ENCODE data around the gene HPSE.
"Not testable (repeated sequence)": the region's sequence is repeated elsewhere in the genome, so short reads cannot be mapped to it uniquely, and the experiment has no call there.

HPSE gene

DNA sequence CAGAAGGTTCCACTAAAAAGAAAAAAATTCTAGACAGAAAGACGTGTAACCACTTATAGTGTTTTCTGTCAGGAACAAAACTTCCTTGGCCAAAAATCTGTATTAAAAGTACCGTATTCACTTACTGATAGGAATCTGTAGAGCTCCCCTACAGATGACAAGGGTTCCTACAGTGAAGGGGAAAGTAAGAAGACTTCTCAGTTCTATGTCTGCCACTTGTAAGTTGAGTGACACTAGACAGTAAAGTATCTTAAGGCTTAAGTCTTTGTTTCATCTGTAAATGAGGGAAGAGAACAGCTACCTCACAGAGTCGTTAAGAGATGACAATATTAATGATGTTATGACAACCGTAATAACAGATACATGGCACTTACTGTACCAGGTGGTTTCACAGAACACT, 53.3 kb downstream of the HPSE start:
- no peak for DNase-seq

DNA sequence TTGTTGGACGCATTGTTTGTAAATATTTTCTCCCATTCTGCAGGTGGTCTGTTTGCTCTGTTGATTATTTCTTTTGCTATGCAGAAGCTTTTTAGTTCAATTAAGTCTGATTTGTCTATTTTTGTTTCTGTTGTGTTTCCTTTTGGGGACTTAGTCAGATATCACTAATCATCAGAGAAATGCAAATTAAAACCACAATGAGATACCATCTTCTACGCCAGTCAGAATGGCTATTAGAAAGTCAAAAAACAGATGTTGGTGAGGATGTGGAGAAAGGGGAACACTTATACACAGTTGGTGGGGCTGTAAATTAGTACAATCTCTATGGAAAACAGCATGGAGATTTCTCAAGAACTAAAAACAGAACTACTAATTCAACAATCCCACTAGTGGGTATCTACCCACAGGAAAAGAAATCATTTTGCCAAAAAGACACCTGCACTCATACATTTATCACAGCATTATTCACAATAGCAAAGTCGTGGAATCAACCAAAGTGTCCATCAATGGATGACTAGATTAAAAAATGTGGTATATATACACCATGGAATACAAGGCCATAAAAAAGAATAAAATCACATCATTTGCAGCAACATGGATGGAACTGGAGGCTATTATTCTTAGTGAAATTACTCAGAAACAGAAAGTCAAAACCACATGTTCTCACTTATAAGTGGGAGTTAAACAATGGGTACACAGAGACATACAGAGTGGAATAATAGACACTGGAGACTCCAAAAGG, 58.2 kb downstream of the HPSE start:
- no peak for DNase-seq

DNA sequence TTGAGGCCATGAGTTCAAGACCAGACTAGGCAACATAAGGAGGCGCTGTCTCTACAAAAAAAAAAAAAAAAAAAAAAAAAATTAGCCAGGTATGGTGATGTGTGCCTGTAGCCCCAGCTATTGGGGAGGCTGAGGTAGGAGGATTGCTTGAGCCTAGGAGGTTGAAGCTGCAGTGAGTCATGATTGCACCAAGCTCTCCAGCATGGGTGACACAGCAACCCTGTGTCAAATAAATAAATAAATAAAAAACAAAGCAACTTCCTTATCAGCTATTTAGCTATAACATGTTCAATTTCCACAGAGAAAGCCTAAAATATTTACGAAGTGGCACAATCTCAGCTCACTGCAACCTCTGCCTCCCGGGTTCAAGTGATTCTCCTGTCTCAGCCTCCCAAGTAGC, 60.7 kb downstream of the HPSE start:
- DNase-seq = not testable (repeated sequence)

DNA sequence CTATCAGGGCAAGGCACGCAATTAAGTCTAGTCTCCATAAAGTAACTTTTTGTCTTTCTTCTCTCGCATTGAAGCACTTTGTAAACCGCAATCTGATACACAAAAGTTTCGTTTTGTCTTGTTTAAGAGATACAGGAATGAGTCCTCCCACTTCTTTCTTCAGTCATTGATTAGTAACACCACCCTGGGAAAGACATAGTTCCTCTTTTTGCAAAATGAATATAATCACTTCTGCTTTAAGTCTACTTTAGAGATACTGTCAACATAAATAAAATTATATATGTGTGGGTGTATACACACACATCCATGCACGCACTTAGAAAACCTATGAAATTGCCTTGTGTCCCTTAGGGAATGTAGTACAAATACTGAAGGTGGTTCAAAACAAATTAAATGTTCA, 61.7 kb downstream of the HPSE start:
- no peak for DNase-seq

DNA sequence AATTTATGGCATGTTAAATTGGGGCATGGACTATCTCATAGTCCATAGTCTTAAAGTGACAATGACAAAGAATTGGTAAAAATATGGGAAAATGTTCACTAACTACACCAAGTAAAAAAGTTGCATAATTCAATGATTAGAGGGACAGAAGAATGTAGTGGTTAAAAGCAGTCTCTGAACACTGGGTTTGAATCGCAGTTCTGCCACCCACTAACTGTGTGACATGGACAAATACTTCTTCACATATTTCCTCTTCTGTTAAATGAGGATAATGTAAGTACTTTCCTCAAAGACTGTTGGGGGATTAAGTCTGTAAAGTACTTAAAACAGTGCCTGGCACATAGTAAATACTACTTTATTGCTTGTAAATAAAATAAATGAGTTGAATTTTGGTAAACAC, 65.4 kb downstream of the HPSE start:
- DNase-seq = no peak

DNA sequence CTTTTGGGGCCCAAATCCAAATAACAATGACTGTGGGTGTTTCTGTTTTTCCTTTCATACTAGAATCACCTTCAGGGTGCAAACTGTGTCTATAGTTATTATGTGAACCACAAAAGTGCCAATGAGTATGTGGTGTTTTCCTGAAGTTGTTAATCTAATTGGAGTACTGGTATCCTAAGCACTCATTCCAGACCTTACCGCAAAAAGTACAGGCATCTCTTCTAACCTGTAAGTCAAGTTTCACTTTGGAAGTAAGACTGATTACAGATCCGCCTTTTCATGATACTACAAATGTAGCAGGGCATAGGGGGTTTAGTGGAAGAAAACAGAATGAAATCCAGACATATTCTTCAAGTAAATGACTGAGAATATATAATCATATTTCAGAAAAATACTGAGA, 66.2 kb downstream of the HPSE start:
- no peak for DNase-seq

DNA sequence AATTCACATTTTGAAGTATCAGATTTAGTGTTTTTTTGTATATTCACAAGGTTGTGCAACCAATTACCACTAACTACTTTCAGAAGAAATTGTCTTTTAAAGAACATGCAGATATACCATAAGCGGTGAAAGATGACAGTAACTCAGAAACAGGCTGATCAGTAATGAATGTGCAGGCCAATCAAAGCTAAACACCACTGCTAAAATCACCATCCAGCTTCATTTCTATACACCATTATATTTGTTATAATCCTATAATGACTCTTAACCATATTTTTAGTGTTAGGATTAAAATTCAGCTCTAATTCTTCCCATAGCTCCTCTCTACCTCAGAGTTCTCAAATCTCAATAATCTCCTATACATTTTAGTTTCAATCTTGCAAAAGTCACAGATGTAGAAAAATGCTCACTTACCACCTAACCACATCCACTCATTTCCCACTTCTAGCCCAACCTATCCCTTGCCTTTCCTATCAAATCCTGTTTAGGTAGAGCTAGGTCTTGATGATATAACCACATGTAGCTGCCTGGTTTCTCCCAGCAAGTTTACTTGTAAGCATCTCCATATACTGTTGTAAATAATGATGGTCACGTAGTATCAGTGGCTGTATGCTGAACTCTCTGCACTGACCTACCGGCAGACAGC, 66.7 kb downstream of the HPSE start:
- DNase-seq = no peak

DNA sequence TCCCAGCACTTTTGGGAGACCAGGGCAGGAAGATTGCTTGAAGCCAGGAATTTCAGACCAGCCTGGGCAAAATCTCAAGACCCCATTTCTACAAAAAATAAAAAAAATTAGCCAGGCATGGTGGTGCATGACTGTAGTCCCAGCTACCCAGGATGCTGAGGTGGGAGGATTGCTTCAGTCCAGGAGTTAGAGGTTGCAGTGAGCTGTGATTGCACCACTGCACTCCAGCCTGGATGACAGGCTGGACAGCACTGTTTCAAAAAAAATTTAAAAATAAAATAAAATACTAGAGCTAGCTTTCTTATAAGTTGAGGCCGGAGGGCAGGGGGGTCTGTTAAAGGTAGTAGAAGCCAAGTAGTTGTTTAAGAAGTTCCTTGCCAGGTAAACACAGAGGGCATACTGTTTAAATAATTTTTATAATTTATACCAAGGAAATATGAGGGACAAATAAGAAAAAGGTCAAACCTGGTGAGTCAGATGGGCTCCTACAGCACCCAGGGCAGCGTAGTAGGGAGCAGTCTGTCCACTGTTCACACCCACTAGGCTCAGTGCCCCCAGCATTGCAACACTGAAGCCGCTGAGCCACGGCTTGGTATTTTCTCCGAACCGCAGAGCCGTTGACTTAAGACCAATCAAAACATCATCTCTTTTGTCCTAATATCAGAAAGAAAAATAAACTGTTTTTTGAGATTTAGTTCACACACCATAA, 67.4 kb downstream of the HPSE start:
- no peak for DNase-seq

DNA sequence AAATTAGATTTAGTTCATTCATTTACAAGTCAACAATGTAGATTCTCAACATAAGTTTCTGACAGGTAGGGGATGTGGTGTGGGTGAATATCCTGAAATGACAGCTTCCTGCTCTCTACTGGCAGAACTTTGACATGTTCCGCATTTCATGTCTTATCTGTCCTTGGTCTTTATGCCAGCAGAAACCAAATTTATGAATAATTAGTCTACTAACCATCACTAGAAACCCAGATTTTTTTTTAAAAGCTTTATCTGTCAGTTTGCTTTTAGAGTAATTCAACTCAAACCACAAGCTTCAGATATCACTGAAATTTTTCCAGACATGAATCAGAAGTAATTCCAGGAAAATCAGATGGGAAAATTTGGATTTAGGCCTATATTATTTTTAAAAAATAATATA, 68.0 kb downstream of the HPSE start:
- no peak for DNase-seq

DNA sequence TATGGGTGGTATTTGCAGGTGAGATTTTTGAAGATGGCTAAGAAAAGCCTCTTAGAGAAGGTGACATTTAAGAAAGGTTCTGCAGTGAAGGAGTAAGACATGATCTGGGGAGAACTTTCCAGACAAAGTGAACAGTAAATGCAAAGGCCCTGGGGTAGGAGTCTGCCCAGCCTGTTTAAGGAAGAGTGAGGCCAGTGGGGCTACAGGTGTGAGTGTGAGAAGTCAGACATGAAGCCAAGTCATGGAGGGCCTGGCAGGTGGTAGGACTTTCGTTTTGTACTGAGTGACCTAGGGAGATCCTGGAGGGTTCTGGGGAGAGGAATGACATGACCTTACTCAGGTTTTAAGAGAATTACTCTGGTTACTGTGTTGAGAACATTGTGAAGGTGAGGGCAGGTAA, 71.5 kb downstream of the HPSE start:
- no peak for DNase-seq

DNA sequence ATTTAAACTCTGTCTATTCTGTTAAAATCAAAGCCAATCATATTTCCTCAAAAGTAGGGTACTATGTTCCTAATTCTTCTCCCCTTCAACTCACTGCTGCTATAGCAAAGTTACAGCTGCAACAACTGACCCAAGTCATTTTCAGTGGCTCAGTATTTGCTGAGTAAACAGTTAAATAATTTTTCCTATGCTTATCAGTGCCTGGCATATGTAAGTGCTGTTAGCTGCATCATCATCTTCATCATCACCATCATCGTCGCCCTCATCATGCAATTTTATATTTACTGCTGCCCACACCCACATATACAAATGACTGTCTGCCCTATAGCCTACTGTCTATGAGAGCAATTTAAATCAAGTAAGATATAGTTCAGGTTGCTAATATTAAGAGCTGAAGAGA, 72.0 kb downstream of the HPSE start:
- no peak for DNase-seq

DNA sequence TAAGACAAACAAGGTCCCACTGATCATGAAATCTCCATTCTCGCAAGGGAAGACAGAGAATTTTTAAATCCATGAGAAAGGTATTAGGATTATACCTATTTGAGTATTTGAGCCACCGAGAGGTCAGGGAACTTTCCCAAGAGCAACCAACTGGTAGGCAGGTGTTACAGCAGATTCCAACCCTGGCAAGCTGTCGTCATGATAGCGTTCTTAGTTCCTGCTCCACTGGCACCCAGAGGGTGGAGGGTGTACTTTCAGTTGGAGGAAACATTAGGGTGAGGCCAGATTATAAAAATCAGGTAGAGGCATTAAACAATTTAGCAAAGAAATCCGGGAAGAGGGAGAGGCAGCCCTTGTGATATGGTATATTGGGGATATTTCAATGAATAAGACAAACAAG, 73.3 kb downstream of the HPSE start:
- no peak for DNase-seq

DNA sequence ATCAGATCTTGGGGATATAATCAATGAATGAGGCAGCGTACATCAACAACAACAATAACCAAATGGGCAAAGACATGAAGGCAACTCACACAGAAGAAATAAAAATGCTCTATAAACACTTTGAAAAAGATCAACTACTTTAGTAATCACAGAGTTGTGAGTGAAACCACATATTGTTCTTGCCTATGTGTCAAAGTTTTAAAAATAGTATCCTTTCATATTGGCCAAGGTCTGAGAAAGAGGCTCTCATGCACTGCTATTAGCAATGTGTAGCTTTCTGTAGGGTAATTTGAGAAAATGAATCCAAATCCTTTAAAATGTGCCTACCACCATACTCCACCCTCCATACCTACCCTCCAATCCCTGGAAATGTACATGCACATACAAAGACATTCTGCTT, 75.1 kb downstream of the HPSE start:
- no peak for DNase-seq

DNA sequence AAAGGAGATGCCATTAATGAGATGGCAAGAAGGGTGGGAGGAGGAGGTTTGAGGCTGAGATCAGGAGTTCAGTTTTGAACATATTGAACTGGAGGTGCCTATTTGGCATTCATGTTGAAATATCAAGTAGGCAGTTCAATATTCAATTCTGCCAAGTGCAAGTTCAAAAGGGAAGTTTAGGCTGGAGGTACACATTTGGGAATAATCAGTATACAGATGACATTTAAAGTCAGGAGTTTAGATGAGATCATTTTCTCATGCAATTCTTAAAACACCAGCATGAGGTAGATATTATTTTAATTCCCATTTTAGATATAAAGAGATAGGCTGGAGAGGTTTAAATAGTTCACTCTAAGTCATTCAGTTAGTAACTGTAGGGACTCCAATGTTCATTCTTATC, 76.2 kb downstream of the HPSE start:
- no peak for DNase-seq

DNA sequence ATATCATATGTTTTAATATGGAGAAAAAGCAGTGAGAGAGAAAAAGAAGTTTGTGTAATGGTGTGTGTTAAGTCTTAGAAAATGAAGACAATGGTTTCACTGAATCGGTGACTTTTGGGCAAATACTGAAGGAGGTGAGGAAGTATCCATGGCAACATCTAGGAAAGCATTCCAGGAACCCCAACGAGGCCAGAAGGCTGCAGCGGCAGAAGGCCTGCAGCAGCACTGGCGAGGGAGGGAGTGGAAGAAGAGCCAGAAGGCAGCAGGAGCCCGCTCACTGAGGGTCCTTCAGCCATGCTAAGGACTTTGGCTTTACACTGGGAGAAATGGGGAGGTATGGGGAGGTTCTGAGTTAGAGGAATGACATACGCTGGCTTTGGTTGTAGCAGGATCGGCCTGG, 76.8 kb downstream of the HPSE start:
- no peak for DNase-seq

DNA sequence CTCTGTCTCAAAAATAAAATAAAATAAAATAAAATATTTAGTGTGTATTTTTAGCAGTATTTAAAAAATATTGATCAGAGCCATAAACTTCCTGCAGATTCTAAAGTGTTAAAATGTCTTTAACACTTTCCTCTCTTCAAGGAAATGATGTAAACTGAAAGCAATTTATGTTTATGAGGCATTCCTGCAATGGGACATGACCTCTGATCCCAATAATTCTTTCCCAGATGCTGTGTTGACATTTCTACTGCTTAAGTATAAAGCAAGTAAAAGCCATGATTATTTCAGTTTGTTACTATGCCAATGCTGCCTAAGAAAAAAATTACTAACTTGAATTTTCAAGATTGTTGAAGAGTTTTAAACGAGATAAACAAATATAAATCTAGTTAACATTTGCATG, 79.1 kb downstream of the HPSE start:
- no peak for DNase-seq

DNA sequence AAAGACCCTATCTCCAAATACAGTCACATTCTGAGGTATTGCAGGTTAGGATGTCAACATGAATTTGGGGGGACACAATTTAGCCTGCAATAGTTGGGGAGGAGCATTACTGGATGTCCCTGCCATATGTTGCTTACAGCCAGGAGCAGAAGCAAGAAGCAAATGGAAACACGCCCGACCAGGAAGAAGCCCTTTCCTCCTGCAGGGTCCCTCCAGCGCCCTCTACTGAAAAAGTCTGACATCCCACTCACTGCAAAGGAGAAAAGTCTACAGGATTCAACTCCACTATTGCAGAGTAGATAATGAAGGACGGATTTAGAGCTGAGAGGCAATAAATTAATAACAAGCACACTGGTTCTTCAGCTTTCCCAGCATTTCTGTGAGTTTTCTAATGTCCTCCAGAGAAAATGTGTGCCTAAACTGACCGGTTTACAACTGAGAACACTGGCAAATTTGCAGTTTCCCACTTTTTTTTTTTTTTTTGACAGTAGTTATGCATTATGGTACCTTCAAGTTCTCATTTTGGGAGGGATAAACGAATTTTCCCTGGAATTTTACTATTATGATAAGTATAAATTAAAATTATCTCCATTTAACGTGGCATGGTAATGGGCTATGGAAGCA, 81.8 kb downstream of the HPSE start:
- peak; percentile 79 for DNase-seq

DNA sequence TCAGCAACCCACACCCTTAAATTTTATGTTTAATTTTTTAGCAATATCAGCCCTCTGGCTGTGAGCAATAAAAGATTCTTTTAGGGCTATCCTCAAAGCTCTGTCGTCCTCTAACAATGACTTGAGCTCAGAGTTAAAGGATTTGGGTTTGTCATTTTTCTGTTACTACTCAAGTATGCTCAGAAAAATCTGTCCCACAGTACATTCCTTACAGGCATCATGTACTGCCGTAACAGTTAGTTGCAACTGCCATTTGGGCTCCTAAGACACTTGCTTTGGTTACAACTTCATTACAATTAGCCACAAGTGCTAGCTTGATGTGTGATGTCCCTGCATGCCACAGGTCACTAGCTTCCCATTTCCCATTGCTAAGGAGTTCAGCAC, 83.2 kb downstream of the HPSE start:
- no peak for DNase-seq

DNA sequence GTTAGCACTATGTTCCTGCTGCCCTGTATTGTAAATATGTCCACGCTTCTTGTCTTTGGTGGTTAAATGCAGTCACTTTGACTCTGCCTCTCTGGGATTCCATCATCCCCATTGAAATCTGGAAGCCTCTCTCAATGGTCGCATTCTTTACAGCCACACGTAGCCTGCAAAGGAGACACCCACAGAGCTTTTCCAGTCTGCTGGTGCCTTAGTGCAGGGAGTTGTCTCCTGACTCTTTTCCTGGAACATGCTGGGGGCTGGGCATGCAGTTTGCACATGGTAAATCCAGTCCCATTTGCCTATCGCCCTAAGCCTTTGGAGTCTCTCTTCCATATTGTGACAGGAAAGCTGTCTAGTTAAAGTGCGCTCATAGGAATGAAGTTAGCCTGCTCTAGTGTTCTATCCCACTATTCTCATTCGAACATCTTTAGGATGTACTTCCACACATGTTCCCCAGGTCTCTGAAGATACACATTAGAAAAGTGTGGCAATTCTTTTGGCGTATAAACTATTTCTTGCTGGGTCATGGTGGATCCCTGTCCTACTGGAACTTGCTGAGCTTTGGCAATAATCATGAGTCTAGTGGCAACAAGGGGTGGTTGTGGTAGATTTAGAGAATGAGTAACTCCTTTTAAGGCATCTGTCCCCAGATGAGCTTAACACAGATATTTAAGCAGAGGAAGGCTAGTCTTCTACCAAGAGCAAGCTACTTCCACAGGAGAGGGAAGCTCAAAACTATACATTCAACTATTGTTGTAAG, 83.8 kb downstream of the HPSE start:
- no peak for DNase-seq

DNA sequence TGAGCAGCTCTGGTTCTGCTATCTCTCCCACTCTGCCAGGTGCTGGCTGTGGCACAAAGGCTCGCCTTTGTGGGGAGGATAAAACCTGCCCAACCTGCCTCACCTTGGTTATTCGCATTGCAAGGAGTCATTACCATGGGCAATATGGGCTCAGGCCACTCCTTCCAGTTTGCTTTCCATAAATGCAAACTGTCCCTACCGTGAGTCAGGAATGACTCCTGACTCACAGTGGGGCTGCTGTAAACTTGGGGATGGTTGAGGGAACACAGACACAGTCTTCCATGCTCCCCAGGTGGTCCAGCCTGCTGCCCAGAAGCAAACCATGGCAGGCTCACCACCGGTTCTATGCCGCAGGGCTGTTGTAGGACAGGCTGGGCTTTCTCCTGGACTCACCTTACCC, 86.2 kb downstream of the HPSE start:
- no peak for DNase-seq

DNA sequence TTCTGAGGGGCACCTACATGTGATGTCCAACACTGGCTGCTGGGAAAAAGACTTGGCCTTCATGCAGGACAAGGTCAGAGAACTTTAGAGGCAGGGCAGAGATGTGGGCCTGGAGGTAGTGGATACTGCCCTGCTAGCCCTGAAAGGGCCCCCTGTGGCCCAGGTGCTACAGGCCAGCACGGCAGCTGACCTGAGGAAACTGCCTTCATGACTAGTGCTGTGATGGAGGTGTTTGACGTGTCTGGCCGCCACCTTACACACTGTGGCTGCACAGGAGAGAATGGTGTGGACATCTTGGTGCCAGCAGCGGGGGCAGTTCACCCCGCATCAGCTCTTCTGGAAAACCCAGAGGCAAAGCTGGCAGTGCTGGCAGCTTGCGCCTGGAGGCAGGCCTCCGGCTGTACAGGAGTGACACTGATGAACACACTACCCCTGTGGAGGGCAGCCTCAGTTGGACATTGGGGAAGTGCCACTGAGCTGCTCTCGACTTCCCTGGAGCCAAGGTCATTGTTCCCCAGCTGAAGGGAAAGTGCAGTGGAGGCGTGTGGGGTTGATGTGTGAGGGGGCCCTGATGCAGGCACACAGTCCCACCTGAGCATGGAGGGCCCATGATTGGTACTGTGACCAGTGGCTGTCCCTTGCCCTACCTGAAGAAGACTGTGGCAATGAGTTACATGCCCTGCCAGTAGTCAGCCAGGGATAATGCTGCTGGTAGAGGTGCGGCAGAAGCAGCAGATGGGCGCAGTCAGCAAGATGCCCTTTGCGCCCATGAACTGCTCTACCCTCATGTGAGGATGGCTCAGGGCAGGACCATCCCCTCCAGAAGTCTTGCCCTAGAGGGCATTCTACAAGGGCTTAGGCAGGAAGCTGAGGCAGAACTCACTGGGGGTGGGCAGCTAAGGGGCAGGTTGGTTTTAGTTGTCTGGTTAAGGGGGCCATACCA, 87.0 kb downstream of the HPSE start:
- no peak for DNase-seq
